Cortex of kidney (tissue), 1 donor: ENCODE data around the gene MSX1.

Experiments used
- DNase-seq: peaks from one replicate; lab custom pipeline; 2025; lab: John Stamatoyannopoulos, UW

The MSX1 gene

GRCh38 chr4:4913147-4913561, 53.7 kb downstream of the MSX1 start:
- DNase-seq = no peak
